Measurements from ENCODE around the gene MPST.

The MPST gene

GRCh38 chr22:37056246-37056645 is 36.7 kb downstream of the MPST start:
- DNase-seq (ENCODE audit: low read depth), result no peak
- H3K4me3 ChIP-seq (ENCODE audit: low read depth, low read length), result no peak overlapping the region
- TF ChIP-seq, protein P1, sequence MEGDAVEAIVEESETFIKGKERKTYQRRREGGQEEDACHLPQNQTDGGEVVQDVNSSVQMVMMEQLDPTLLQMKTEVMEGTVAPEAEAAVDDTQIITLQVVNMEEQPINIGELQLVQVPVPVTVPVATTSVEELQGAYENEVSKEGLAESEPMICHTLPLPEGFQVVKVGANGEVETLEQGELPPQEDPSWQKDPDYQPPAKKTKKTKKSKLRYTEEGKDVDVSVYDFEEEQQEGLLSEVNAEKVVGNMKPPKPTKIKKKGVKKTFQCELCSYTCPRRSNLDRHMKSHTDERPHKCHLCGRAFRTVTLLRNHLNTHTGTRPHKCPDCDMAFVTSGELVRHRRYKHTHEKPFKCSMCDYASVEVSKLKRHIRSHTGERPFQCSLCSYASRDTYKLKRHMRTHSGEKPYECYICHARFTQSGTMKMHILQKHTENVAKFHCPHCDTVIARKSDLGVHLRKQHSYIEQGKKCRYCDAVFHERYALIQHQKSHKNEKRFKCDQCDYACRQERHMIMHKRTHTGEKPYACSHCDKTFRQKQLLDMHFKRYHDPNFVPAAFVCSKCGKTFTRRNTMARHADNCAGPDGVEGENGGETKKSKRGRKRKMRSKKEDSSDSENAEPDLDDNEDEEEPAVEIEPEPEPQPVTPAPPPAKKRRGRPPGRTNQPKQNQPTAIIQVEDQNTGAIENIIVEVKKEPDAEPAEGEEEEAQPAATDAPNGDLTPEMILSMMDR (IDR thresholded peaks at IDR 0.05; ENCODE audit: low read depth, low read length, missing control alignments), result no peak

DNA sequence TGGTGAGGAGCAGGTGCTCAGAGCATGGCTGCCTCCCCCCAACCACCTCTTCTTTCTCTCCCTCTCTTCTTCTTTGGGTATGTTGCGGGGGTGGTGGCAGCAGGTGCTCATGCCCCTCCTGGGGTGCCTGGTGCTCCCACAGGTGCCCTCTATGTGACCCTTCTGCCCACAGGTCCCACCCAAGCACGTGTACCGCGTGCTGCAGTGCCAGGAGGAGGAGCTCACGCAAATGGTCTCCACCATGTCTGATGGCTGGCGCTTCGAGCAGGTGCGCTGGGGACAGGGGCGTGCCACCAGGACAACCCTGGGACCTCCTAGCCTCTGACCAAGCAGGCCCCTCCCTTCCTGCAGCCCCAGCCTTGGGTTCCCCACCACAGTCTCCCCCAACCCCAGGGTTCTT is 37.7 kb downstream of the MPST start:
- H3K4me3 ChIP-seq (ENCODE audit: low read depth, low read length), result no peak overlapping the region
- TF ChIP-seq, protein P1 (IDR thresholded peaks at IDR 0.05; ENCODE audit: low read depth, low read length, missing control alignments), result no peak

DNA sequence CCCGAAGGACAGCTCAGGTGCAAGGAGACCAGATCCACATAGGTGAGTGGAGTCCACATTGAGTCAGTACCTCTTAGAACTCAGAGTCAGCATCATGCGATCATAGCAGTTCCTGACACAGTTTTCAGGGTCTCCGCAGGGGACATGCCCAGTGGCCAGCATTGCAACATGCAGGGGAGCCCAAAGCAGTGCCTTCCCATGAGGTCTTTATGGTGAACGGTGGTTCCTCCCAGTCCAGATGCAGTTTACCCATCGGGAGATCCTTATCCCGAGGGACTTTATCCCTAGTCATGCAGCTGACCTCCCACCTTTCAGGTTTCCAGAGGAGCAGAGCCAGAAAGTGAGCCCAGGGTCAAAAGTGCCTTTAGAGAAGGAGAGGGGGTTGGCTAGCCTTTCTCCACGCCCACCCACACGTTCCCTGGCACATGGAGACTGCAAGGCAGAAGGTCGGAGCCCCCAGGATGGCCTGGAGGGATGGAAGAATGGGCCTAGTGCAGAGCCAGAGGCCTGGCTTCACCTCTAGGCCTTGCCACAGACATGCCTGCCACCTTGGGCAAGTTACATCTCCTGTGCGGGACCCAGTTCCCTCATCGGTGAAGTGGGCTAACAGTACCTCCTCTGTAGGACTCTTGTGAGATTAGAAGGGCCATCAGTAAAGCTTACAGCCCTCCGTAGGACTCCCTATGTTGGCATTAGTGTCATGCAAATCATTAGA is 38.4 kb downstream of the MPST start:
- no peak overlapping the region for H3K4me3 ChIP-seq (ENCODE audit: low read depth, low read length)
- TF ChIP-seq, protein P1 (IDR thresholded peaks at IDR 0.05; ENCODE audit: low read depth, low read length, missing control alignments), result no peak
- DNase-seq (ENCODE audit: low read depth), result no peak

More for the DNA sequence above, 37.7 kb downstream of the MPST start:
- DNase-seq (ENCODE audit: low read depth), result no peak

- DNase-seq (ENCODE audit: low read depth), result no peak
- TF ChIP-seq, protein P1 (IDR thresholded peaks at IDR 0.05; ENCODE audit: low read depth, low read length, missing control alignments), result no peak
Observed at GRCh38 chr22:37058917-37059701, 39.6 kb downstream of the MPST start.

DNA sequence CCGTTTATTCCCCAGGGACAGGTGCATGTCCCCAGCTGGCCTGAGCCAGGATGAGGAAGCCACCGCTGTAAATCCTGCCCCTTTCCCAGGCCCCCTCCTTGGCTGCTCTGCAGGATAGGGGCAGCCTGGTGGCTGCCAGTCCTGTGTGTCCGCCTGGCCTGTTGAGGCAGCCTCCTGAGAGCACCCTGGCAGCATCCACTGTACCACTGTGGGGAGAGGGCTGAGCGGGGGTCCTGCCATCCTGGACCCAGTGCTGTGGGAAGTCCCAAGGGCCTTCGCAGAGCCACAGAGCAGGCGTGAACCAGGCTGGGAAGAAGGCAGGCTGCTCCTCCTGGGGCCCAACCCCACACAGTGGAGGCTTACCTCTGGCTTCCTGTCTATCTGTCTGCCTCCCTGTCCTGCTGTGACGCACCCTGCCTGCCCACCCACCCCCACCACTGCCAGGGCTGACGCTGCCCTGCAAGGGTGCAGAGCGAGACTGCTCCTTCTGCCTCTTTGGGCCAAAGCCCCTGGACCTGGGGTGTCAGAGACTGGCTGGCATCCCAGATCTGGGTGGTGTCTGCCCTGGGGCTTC is 40.4 kb downstream of the MPST start:
- H3K4me3 ChIP-seq (ENCODE audit: low read depth, low read length), result no peak overlapping the region
- TF ChIP-seq, protein P1 (IDR thresholded peaks at IDR 0.05; ENCODE audit: low read depth, low read length, missing control alignments), result no peak
- DNase-seq (ENCODE audit: low read depth), result no peak

More at GRCh38 chr22:37058917-37059701, 39.6 kb downstream of the MPST start:
- no peak overlapping the region for H3K4me3 ChIP-seq (ENCODE audit: low read depth, low read length)

DNA sequence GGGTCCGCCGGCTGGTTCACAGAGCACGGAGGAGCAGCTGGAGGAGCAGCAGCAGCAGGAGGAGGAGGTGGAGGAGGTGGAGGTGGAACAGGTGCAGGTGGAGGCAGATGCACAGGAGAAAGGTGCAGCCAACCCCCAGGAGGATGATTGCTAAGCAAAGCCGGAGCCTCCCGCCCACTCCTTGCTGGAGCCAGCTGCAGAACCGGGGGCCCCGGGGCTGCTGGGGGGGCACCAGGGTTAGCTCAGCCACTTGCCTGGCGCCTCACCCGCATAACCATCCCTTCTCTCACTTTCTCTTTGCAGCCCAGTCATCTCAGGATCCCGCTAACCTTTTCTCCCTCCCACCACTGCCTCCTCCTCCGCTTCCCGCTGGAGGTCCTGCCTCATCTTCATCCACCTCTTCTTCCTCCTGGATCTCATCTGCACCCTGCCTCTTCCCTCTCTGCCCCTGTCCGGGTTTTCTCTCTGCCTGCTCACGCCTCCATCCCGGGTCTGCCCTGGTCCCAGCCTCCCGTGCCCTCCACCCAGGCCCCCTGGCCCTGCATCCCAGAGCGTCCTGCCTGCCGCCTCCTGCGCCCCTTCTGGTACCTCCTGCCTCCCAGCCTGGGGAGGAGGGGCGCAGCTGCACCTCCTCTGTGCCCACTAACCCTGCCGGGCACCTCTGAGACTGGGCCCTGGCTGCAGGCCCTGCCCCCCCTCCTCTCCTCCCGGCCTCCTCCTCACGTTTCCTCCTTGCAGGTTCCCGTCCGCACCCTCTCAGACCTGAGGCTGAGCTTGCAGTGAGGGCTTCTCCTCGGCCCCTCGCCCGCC is 41.5 kb downstream of the MPST start:
- no peak for DNase-seq (ENCODE audit: low read depth)
- TF ChIP-seq, protein P1 (IDR thresholded peaks at IDR 0.05; ENCODE audit: low read depth, low read length, missing control alignments), result no peak

More for the DNA sequence above, 41.5 kb downstream of the MPST start:
- no peak overlapping the region for H3K4me3 ChIP-seq (ENCODE audit: low read depth, low read length)

Measured in GM12864 (cell line).